GM19023 (cell line): ENCODE results near the gene SPATC1L.

ENCODE experiments used
- ATAC-seq: cut with Tn5 transposase; IDR thresholded peaks from one replicate; pipeline ENCODE4 v1.9.1; 2021; ENCODE audit warnings: mild to moderate bottlenecking, moderate library complexity; ENCODE audit not compliant: unreplicated experiment

SPATC1L gene

DNA sequence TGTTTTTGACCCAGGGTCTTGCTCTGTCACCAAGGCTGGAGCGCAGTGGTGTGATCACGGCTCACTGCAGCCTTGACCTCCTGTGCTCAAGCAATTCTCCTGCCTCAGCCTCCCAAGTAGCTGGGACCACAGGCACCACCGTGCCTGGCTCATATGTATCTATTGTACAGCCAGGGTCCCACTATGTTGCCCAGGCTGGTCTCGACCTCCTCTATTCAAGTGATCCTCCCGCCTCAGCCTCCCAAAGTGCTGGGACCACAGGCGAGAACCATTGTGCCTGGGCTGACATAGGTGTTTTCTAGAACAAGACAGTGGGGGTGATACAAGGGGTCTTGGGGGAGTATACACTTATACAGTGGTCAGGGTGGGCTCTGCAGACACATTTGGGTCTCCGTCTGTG lies 46.4 kb downstream of the SPATC1L start:
- no peak for ATAC-seq

DNA sequence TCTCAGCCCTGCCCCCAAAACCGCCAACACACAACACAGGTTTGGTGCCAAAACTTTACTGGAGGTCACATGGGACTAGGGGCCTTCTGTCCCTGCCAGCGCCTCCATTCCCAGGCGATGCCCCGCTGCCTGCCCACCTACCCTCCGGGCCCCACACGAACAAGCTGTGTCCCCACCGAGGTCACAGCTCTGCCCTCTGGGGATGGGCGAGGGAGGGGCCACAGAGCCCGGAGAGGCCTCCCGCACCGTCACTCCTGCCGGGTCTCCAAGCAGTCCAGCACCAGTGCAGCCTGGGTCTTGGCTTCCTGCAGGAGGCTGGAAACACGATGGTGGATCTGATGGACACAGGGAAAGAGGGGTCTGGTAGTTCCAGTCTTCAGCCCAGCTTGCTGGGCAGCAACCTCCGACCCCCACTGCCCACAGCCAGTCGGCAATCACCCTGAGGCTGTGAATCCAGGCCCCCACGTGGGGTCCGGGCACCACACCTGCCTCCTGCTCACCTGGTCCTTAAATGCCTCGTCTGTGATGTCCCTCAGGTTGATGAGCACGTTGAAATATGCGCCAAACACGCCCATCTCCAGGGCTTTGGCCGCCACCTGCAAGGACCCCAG lies 47.4 kb downstream of the SPATC1L start:
- ATAC-seq, result no peak

- ATAC-seq, result no peak
These were observed 48.4 kb downstream of the SPATC1L start for GRCh38 chr21:46135782-46136395.

GRCh38 chr21:46131838-46132651 lies 52.2 kb downstream of the SPATC1L start:
- no peak for ATAC-seq

DNA sequence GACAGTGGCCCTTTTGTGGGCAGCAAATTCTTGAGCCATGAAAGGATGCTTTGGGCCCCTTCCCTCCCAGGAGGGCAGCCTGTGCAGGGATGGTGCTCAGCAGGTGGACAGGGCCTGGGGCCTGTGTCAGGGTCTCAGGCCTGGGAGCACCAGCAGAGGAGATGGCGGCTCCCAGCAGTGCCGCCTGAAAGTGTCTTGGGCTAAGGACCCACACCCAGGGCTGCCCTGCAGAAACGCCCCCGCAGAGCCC lies 52.7 kb downstream of the SPATC1L start:
- no peak for ATAC-seq

DNA sequence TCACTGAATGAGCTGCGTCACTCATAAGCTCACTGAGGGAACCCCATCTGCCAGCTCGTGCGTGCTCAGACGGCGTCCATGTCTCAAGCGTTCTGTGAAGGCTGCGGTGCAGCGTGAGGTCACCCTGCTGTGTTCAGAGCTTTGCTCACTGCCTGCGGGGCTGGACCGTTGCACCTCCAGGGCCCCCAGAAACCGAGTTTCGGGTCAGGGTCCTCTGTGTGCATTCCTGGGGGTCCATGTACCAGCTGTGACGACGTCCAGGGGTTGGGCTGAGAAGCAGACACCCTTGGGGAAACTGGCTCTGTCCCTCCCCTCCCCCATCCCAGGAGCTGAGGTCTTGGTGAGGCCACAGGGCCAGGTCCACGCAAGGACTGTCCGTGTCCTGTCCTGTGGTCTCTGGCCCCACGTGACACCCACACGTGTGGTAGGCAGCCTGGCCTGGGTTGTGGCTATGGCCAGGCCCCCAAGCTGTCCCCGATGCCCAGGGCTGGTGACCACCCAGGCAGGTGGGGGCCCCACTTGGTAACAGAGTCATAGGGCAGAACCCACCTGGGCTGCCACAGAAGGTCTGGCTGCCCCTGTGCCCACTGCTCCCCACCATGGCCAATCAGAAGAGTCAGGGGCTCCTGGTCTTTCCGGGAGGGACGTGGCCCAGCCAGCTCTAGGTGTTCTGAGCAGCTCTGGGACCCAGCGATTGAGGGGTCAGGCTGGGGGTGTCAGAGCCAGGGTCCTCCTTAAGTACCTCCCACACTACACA lies 53.2 kb downstream of the SPATC1L start:
- no peak for ATAC-seq

DNA sequence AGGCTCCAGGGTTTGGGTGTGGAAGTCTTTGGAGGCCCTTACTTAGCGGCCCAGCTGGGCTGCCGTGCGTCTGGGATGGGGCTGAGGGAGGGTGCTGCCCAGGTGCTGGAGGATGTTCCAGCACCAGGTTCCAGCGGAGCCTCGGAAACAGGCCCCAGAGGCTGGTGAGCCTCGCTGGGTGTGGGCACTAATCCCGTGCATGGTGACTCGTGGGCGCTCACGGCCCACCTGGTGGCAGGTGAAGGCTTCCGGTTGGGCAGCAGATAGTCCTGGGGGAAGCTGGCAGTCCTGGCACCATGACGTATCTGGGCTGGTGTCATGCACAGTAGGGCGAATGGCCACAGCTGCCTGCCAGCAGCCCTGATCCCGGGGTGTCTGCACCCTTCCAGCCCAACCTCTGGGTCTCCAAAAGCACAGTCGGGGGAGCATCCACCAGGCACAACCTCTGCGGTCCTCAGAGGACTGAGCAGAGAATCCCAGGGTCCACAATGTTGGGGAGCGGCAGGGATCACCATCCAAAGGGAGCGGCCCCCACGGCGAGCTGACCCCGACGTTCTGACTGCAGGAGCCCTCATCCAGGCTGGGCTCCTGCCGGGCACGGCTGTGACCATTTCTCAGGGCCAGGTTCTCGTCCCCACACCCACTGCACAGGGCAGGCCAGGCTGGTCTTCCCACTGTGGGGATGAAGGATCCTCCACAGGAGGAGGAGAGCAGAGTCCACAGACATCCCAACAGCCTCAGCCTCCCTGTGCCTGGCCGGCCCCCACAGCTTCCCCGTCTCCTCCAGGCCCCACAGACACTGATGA lies 54.2 kb downstream of the SPATC1L start:
- no peak for ATAC-seq

DNA sequence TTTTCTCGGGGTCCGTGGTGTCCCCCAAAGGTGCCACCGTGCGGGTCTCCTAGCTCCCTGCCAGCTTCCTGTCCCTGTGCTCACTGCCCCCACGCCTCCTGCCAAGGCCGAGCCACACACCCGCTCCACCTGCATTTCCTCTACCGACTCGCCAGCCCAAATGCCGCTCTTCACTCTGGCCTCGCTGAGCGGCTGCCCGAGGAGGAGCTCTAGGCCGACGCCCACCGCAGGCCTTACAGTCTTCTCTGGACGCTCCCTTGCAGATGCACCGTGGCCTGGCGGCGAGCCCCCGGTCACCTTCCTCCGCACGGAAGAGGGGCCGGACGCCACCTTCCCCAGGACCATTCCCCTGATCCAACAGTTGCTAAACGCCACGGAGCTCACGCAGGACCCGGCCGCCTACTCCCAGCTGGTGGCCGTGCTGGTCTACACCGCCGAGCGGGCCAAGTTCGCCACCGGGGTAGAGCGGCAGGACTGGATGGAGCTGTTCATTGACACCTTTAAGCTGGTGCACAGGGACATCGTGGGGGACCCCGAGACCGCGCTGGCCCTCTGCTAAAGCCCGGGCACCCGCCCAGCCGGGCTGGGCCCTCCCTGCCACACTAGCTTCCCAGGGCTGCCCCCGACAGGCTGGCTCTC lies 55.2 kb downstream of the SPATC1L start:
- no peak for ATAC-seq

DNA sequence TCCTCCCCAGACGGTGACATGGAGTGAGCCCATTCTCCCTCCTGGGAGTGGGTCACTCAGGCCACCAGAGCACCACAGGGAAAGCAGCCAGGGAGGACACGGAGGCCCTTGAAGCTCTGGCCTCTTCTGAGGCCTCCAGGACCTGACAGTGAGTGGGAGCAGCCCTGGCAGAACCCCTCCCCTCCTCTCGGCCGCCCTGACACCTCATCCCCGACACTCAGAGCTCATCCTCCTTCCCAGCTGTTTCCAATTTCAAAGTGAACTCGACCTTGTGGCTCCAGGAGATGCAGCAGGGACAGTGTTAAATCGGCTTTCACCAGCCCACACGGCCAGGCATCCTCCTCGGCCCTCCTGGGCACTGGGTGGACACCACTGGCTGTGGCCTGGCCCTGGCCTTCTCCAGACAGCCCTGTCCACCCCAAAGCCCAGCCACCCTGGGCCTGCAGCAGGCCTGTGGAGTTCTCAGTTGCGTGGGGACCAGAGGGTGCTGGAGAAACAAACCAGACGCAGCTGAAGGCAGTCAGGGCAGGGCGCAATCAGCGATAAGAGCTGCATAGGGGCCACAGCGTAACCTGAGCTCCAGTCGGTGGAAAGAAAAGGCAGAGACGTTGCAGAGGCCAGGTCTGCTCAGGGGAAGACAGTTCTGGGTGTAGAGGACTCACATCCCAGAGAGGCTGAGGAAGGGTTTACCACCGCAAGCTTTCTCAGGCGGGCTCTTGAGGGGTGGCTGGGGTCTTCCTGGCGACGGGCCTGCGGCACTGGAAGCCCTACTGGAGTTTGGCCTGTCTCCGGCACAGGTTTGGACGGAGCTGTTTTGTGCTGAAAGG lies 55.9 kb downstream of the SPATC1L start:
- no peak for ATAC-seq

DNA sequence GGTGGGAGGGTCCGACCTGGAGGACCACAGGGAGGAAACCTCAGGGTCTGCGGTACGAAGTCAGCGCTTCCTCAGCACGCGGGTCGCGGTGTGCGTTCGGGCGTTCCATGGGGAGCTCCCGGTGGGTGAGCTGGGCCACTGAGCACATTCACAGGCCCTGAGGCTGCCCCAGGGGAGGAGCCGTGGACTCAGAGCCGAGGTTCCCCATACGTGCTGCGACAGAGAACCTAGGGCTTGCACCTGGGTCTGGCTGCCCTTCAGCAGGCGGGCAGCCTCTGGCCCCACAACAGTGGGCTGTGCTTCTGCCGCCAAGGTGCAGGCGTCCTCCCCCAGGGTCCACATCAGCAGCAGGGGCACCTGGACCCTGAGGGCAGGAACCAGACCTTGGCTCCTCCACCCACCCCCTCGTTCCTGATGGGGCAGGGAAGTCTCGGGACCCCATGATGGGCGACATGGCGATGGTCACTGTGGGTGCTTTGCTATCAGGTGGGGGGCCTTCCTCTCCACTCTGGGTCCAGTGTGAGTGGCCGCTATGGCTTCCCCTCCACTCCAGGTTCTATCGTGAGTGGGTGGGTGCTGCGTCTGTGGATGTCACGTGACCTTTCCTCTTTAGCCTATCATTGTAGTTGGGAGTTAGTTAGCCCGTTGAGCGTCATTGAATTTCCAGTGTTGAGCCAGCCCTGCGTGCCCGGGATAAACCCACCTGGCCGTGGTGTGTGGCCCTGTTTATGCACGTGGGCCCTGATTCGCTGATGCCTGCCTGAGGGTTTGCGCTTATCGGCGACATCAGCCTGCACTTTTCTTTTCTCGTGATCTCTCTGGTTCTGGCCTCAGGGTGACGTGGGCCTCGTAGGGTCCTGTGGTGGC lies 56.8 kb downstream of the SPATC1L start:
- no peak for ATAC-seq

DNA sequence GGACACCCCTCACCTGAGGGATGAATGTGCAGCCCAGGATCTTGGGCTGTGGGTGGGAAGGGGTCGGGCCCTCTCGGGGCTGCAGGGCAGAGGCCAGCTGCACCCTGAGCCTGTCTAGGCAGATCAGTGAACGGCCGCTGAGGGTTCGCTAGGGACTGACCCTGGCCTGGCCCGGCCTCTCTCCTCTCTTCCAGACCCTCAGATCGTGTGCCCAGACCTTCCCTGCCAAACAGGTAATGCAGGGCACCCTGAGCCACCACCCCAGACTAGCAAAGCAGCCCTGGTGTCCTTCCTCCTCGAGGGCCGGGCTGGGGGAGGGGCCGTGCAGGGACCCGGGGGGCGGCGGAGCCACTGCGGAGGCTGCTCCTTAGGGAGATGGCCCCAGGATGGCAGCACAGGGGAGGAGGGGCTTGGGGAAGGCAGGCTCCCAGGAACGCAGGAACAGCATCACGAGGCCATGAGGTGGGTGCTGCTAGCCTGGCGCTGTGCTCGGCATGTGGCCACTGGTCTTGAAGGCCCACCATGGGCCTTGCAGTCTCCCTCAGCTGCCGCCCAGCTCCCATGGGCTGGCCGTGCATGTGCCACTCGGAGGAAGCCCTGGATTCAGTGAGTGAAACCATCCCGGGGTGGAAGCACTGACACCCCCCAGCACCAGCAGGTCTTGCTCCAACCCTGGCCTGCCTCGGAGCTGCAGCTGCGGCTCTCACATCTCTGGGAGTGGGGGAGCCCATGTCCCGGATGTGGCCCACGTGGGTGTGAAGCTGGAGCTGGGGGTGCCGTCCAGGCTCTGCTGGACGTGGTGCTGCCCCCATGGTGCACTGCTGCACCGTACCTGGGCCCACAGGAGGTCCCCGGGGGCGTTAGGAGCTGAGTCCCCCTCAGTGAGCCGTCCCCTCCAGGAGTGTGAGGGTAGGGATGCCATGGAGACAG lies 57.7 kb downstream of the SPATC1L start:
- ATAC-seq, result no peak

DNA sequence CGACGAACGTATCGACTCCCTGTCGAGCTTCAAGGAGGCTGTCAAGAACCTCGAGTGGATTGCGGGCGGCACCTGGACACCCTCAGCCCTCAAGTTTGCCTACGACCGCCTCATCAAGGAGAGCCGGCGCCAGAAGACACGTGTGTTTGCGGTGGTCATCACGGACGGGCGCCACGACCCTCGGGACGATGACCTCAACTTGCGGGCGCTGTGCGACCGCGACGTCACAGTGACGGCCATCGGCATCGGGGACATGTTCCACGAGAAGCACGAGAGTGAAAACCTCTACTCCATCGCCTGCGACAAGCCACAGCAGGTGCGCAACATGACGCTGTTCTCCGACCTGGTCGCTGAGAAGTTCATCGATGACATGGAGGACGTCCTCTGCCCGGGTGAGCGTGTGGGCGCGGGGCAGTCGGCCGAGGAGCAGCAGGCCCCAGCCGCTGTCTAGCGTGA lies 58.4 kb downstream of the SPATC1L start:
- no peak for ATAC-seq

DNA sequence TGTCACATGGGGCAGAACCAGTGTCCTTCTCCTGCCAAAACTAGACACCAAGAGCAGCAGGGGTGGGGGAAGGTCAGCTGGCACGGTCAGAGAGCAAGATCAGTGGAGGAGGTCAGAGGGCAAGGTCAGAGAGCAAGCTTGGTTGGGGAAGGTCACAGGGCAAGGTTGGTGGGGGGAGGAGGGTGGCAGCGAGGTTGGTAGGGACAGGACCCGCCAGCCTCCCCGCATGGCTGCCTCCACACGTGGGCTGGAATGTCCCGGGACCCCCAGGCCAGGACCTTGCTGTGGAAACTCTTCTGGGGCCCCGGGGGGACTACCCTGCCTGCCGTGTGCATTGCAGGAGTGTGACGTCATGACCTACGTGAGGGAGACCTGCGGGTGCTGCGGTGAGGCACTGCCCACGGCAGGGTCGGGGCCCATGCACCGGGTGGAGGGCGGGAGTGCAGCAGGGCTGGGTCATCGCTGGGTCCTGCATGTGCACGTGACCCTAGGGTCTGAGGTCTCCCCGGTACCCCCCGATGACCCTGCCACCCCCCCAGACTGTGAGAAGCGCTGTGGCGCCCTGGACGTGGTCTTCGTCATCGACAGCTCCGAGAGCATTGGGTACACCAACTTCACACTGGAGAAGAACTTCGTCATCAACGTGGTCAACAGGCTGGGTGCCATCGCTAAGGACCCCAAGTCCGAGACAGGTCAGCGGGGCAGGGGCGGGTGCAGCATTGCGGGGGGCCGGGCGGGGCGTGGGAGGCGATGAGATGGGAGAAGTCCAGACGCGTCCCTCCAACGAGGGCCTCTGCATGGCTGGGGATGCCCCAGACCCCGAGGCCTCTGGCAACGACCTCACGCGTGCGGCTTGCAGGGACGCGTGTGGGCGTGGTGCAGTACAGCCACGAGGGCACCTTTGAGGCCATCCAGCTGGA lies 59.1 kb downstream of the SPATC1L start:
- no peak for ATAC-seq

DNA sequence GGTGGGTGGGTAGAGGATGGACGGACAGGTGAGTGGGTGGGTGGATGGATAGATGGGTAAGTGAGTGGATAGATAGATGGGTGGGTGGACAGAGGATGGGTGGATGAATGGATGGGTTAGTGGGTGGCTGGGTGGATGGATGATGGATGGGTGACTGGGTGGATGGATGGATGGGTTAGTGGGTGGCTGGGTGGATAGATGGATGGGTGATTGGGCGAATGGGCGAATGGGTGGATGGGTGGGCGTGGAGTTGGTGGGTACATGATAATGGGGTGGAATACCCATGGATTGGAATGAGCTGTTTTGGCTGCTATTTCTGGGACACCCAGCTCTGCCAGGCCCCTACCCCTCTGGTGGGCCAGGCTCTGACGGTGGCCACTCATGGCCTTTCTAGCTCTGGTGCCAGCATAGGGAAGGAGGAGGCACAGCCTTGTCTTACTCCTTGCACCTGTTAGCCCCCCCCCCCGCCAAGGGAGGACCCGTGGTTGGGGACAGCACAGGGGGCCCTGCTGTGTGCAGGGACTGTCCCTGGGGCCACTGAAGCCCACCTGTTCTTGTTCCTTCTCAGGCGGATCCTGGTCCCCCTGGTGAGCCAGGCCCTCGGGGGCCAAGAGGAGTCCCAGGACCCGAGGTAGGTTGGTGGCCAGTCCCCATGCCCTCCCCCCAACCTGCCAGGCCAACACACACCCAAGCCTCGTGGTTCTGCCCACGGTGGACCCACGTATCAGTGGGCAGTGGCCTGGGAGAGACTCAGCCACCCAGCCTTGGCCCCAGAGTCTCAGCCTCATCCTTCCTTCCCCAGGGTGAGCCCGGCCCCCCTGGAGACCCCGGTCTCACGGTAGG lies 60.0 kb downstream of the SPATC1L start:
- no peak for ATAC-seq
